Ishikawa (cell line): ENCODE measurements around the gene GABRR1.

ENCODE experiments used
- CEBPB ChIP-seq: IDR thresholded peaks from 2 replicates; pipeline ENCODE4 v1.6.1; 2012
- CREB1 ChIP-seq: IDR thresholded peaks from 2 replicates; pipeline ENCODE4 v1.6.1; 2012; ENCODE audit warnings: low read depth
- EGR1 ChIP-seq: IDR thresholded peaks from 2 replicates; pipeline ENCODE4 v1.6.1; 2012
- EP300 ChIP-seq: IDR thresholded peaks from 2 replicates; pipeline ENCODE4 v1.6.1; 2012; ENCODE audit warnings: borderline replicate concordance
- FOXM1 ChIP-seq: IDR thresholded peaks from 2 replicates; pipeline ENCODE4 v1.6.1; 2012; ENCODE audit warnings: low read depth, borderline replicate concordance
- MAX ChIP-seq: IDR thresholded peaks from 2 replicates; pipeline ENCODE4 v1.6.1; 2012
- NFIC ChIP-seq: IDR thresholded peaks from 2 replicates; pipeline ENCODE4 v1.6.1; 2012
- RAD21 ChIP-seq: IDR thresholded peaks from 2 replicates; pipeline ENCODE4 v1.6.1; 2012; ENCODE audit warnings: low read depth
- REST ChIP-seq: IDR thresholded peaks from 2 replicates; pipeline ENCODE4 v1.6.1; 2012; ENCODE audit warnings: low read depth, mild to moderate bottlenecking
- TAF1 ChIP-seq: IDR thresholded peaks from 2 replicates; pipeline ENCODE4 v1.6.1; 2012; ENCODE audit warnings: low read depth, mild to moderate bottlenecking
- TCF12 ChIP-seq: IDR thresholded peaks from 2 replicates; pipeline ENCODE4 v1.6.1; 2012; ENCODE audit warnings: low read depth
- TEAD4 ChIP-seq: IDR thresholded peaks from 2 replicates; pipeline ENCODE4 v1.6.1; 2012
- USF1 ChIP-seq: IDR thresholded peaks from 2 replicates; pipeline ENCODE4 v1.6.1; 2012
- YY1 ChIP-seq: IDR thresholded peaks from 2 replicates; pipeline ENCODE4 v1.6.1; 2012; ENCODE audit warnings: low read depth
- ZBTB7A ChIP-seq: IDR thresholded peaks from 2 replicates; pipeline ENCODE4 v1.6.1; 2012; ENCODE audit warnings: low read depth

GABRR1 gene

GRCh38 chr6:89216411-89216810, 747 bp downstream of the GABRR1 start:
- TF ChIP-seq EGR1, result no peak
- no peak for TF ChIP-seq FOXM1
- no peak for TF ChIP-seq NFIC
- TF ChIP-seq MAX, result no peak
- TF ChIP-seq USF1, result no peak

- TF ChIP-seq FOXM1 (no peak), CEBPB (no peak), RAD21 (no peak), EP300 (no peak), USF1 (no peak), YY1 (no peak), EGR1 (no peak), MAX (no peak), CREB1 (no peak), ZBTB7A (no peak), NFIC (no peak), TAF1 (no peak), TEAD4 (no peak)
Observed at GRCh38 chr6:89215391-89215790, 1.8 kb downstream of the GABRR1 start.

GRCh38 chr6:89214197-89214596, 3.0 kb downstream of the GABRR1 start:
- TF ChIP-seq ZBTB7A, result no peak
- no peak for TF ChIP-seq CEBPB
- TF ChIP-seq RAD21, result no peak
- no peak for TF ChIP-seq CREB1
- TF ChIP-seq TEAD4, result no peak
- TF ChIP-seq TCF12, result no peak
- TF ChIP-seq YY1, result no peak
- TF ChIP-seq EGR1, result no peak
- no peak for TF ChIP-seq USF1
- no peak for TF ChIP-seq NFIC
- TF ChIP-seq REST, result no peak
- no peak for TF ChIP-seq TAF1
- TF ChIP-seq FOXM1, result no peak
- TF ChIP-seq MAX, result no peak
- TF ChIP-seq EP300, result no peak

GRCh38 chr6:89212472-89212871, 4.7 kb downstream of the GABRR1 start:
- no peak for TF ChIP-seq TEAD4
- no peak for TF ChIP-seq ZBTB7A
- TF ChIP-seq TAF1, result no peak
- no peak for TF ChIP-seq EGR1
- no peak for TF ChIP-seq FOXM1
- no peak for TF ChIP-seq USF1
- TF ChIP-seq CREB1, result no peak
- TF ChIP-seq TCF12, result no peak
- TF ChIP-seq EP300, result no peak

GRCh38 chr6:89209457-89209856, 7.7 kb downstream of the GABRR1 start:
- TF ChIP-seq YY1, result no peak
- TF ChIP-seq RAD21, result no peak
- TF ChIP-seq NFIC, result no peak
- no peak for TF ChIP-seq TEAD4
- no peak for TF ChIP-seq ZBTB7A
- no peak for TF ChIP-seq FOXM1
- TF ChIP-seq REST, result no peak
- TF ChIP-seq MAX, result no peak
- no peak for TF ChIP-seq TAF1
- TF ChIP-seq EGR1, result no peak
- no peak for TF ChIP-seq TCF12
- no peak for TF ChIP-seq USF1
- no peak for TF ChIP-seq CEBPB
- TF ChIP-seq EP300, result no peak
- TF ChIP-seq CREB1, result no peak
